H9 (cell line): ENCODE measurements around the gene CARD11. TPM values are rescaled to one million over a fixed set of nuclear protein-coding genes. Genes with fewer than 3 reads are reported as not detected.

Experiments used
- DNase-seq: peaks from one replicate; pipeline ENCODE4 v3.0.0-alpha.2; 2017
- H2AFZ ChIP-seq: one replicate; pipeline ENCODE4 v1.6.1; 2013; ENCODE audit warnings: mild to moderate bottlenecking, low read length, control low read depth, moderate library complexity
- H2AK5ac ChIP-seq: 2 replicates; pipeline ENCODE4 v1.6.1; 2013; ENCODE audit warnings: low read length, control low read depth, mixed read lengths; ENCODE audit not compliant: insufficient read length
- H2BK120ac ChIP-seq: one replicate; pipeline ENCODE4 v1.6.1; 2013; ENCODE audit warnings: low read depth, mild to moderate bottlenecking, low read length, control low read depth, inconsistent platforms; ENCODE audit not compliant: poor library complexity, severe bottlenecking
- H2BK12ac ChIP-seq: 2 replicates; pipeline ENCODE4 v1.6.1; 2013; ENCODE audit warnings: low read length, control low read depth, mixed read lengths, low read depth; ENCODE audit not compliant: insufficient read length
- H2BK15ac ChIP-seq: 2 replicates; pipeline ENCODE4 v1.6.1; 2013; ENCODE audit warnings: low read depth, low read length, control low read depth
- H2BK20ac ChIP-seq: one replicate; pipeline ENCODE4 v1.6.1; 2013; ENCODE audit warnings: low read depth, mild to moderate bottlenecking, low read length, control low read depth, inconsistent platforms; ENCODE audit not compliant: poor library complexity, severe bottlenecking
- H2BK5ac ChIP-seq: 2 replicates; pipeline ENCODE4 v1.6.1; 2013; ENCODE audit warnings: low read length, control low read depth, mixed read lengths; ENCODE audit not compliant: insufficient read length
- H3K14ac ChIP-seq: 2 replicates; pipeline ENCODE4 v1.6.1; 2013; ENCODE audit warnings: low read length, control low read depth; ENCODE audit not compliant: insufficient read depth
- H3K18ac ChIP-seq: 2 replicates; pipeline ENCODE4 v1.6.1; 2013; ENCODE audit warnings: low read depth, mild to moderate bottlenecking, mixed read lengths, low read length, control low read depth; ENCODE audit not compliant: insufficient read length
- H3K23ac ChIP-seq: 2 replicates; pipeline ENCODE4 v1.6.1; 2013; ENCODE audit warnings: low read length, control low read depth, mixed read lengths, low read depth; ENCODE audit not compliant: insufficient read length
- H3K23me2 ChIP-seq: 2 replicates; pipeline ENCODE4 v1.6.1; 2013; ENCODE audit warnings: low read depth, mild to moderate bottlenecking, mixed read lengths, low read length, control low read depth; ENCODE audit not compliant: insufficient read length, poor library complexity, severe bottlenecking
- H3K27ac ChIP-seq: 2 replicates; pipeline ENCODE4 v1.5.1; 2013; ENCODE audit warnings: low read length, control low read depth, mixed read lengths, low read depth; ENCODE audit not compliant: insufficient read length
- H3K27me3 ChIP-seq: 2 replicates; pipeline ENCODE4 v1.6.1; 2013; ENCODE audit warnings: low read length, control low read depth, inconsistent platforms; ENCODE audit not compliant: insufficient read depth
- H3K4ac ChIP-seq: 2 replicates; pipeline ENCODE4 v1.6.1; 2013; ENCODE audit warnings: low read depth, mild to moderate bottlenecking, control low read depth, inconsistent platforms, low read length, moderate library complexity
- H3K4me1 ChIP-seq: 2 replicates; pipeline ENCODE4 v1.6.1; 2013; ENCODE audit warnings: low read length, control low read depth, inconsistent platforms; ENCODE audit not compliant: insufficient read depth
- H3K4me2 ChIP-seq: 2 replicates; pipeline ENCODE4 v1.6.1; 2013; ENCODE audit warnings: low read length, control low read depth, mixed read lengths; ENCODE audit not compliant: insufficient read length, insufficient read depth
- H3K56ac ChIP-seq: 2 replicates; pipeline ENCODE4 v1.6.1; 2013; ENCODE audit warnings: low read depth, mild to moderate bottlenecking, mixed read lengths, low read length, control low read depth; ENCODE audit not compliant: insufficient read length
- H3K79me1 ChIP-seq: 2 replicates; pipeline ENCODE4 v1.6.1; 2013; ENCODE audit warnings: low read depth, mild to moderate bottlenecking, moderate library complexity, low read length, control low read depth, inconsistent platforms; ENCODE audit not compliant: insufficient read depth, poor library complexity, severe bottlenecking
- H3K79me2 ChIP-seq: 2 replicates; pipeline ENCODE4 v1.6.1; 2013; ENCODE audit warnings: low read length, control low read depth, inconsistent platforms; ENCODE audit not compliant: insufficient read depth
- H3K9ac ChIP-seq: 2 replicates; pipeline ENCODE4 v1.6.1; 2013; ENCODE audit warnings: low read length, control low read depth, mixed read lengths; ENCODE audit not compliant: insufficient read length; ENCODE audit errors: extremely low read depth
- H3K9me3 ChIP-seq: one replicate; pipeline ENCODE4 v1.6.1; 2013; ENCODE audit warnings: low read depth, low read length, inconsistent platforms; ENCODE audit not compliant: control insufficient read depth
- H3T11ph ChIP-seq: one replicate; pipeline ENCODE4 v1.6.1; 2013; ENCODE audit warnings: mild to moderate bottlenecking, low read length, control low read depth, inconsistent platforms
- H4K20me1 ChIP-seq: one replicate; pipeline ENCODE4 v1.6.1; 2013; ENCODE audit not compliant: control insufficient read depth, insufficient read length, insufficient read depth
- H4K5ac ChIP-seq: 2 replicates; pipeline ENCODE4 v1.6.1; 2013; ENCODE audit warnings: low read depth, mild to moderate bottlenecking, mixed read lengths, low read length, control low read depth; ENCODE audit not compliant: insufficient read length
- H4K8ac ChIP-seq: replicated peaks from 2 replicates; pipeline ENCODE4 v1.6.1; 2013; ENCODE audit warnings: low read length, control low read depth, mixed read lengths, low read depth; ENCODE audit not compliant: insufficient read length
- H4K91ac ChIP-seq: 2 replicates; pipeline ENCODE4 v1.6.1; 2013; ENCODE audit warnings: low read depth, mild to moderate bottlenecking, moderate library complexity, mixed read lengths, low read length, control low read depth; ENCODE audit not compliant: insufficient read length
- H3K27ac Mint-ChIP-seq, 3 experiments: 2 replicates in 2 of 3; 3 replicates in 1 of 3; pipeline ENCODE4 v1.8.0; 2020 to 2021; ENCODE audit warnings: mixed read lengths in 3 of 3, mild to moderate bottlenecking in 1 of 3, moderate library complexity in 1 of 3
- H3K27me3 Mint-ChIP-seq: 2 replicates; pipeline ENCODE4 v1.8.0; 2021; ENCODE audit warnings: low read depth, mild to moderate bottlenecking, moderate library complexity, mixed read lengths
- H3K36me3 Mint-ChIP-seq, 3 experiments: 2 replicates in 2 of 3; 3 replicates in 1 of 3; pipeline ENCODE4 v1.8.0; 2020 to 2021; ENCODE audit warnings: low read depth in 3 of 3, mixed read lengths in 3 of 3; ENCODE audit not compliant: insufficient read depth in 1 of 3
- H3K4me1 Mint-ChIP-seq, 2 experiments: 2 replicates each; pipeline ENCODE4 v1.8.0; 2020; ENCODE audit warnings: mixed read lengths in 2 of 2
- H3K4me3 Mint-ChIP-seq, 2 experiments: 2 replicates in 1 of 2; 3 replicates in 1 of 2; pipeline ENCODE4 v1.8.0; 2020 to 2021; ENCODE audit warnings: mild to moderate bottlenecking in 2 of 2, mixed read lengths in 2 of 2, moderate library complexity in 1 of 2
- H3K9me3 Mint-ChIP-seq, 2 experiments: 2 replicates in 1 of 2; 3 replicates in 1 of 2; pipeline ENCODE4 v1.8.0; 2020; ENCODE audit warnings: mild to moderate bottlenecking in 2 of 2, mixed read lengths in 2 of 2, moderate library complexity in 1 of 2
- WGBS: extraction: QIAGEN DNeasy Blood & Tissue Kit; methylation state at CpG from one replicate; pipeline ENCODE4 v1.1.7; 2013; ENCODE audit warnings: missing lambda C conversion rate, low lambda C conversion rate, mixed read lengths; ENCODE audit not compliant: insufficient read length; ENCODE audit errors: extremely low coverage; 5-methylcytosine and 5-hydroxymethylcytosine counted together
- total RNA-seq: library from RNA; stranded (reverse); gene quantifications from 2 replicates; pipeline ENCODE4 v1.2.1, GENCODE V29; 2021
- TF ChIP-seq, protein P1 (sequence below): fragments of 200-600 bp; sonication (generic); conservative IDR thresholded peaks from 3 replicates; pipeline ENCODE4 v1.8.0; 2021; ENCODE audit warnings: antibody characterized with exemption, mild to moderate bottlenecking

The CARD11 gene
- total RNA-seq, 1 experiment from 2014 or later, result 20.0 TPM

DNA sequence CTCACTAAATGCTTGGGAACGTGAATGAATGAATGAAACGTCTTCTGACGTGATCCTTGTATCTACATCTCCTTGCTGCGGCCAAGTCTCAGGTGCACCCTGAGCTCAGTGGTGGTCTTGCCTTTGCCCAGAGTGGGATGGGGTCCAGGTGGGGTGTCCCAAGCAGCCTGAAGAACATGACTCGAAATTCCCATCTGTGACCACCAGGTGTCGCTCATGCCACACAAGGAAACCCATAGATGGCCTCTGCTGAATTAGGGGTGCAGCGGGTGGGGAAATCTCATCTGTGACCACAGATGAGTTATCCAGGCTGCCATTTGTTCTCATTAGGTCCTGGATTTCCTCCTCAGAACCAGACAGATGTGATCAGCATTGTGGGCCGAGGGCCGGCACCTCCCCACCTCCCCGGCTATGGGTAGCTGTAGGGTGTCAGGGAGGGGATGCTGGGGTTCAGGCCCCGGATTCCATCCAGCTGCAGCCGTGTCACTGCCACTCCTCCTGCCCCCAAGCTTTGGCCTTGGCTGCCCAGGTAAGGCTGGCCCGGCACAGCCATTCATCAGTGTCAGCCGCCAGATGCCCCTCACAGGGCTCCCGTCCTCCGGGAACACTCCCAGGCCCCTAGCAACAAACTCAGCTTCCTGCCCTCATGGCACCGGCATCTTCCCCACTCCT, 178.5 kb downstream of the CARD11 start:
- no peaks in the 10 kb centered on the region for H3K36me3 Mint-ChIP-seq
- Histone ChIP-seq H3K23me2 (no peaks in the 10 kb centered on the region), H4K20me1 (no peaks in the 10 kb centered on the region), H3K4me2 (no peak overlapping the region), H2BK5ac (no peak overlapping the region), H3K79me1 (no peaks in the 10 kb centered on the region), H3K14ac (no peak overlapping the region), H3K9ac (no peak overlapping the region), H2AK5ac (no peak overlapping the region), H3T11ph (no peak overlapping the region), H2AFZ (no peak overlapping the region), H3K23ac (no peak overlapping the region), H3K27me3 (no peaks in the 10 kb centered on the region), H3K27ac (no peak overlapping the region), H3K56ac (no peak overlapping the region), H4K8ac (no peak overlapping the region), H4K5ac (no peak overlapping the region), H3K79me2 (no peaks in the 10 kb centered on the region), H4K91ac (no peak overlapping the region), H2BK15ac (no peak overlapping the region), H2BK20ac (no peak overlapping the region), H3K4me1 (peaks cover under 1% of the 10 kb centered on the region; the same call in 1 of the 2 replicates), H3K9me3 (no peaks in the 10 kb centered on the region), H2BK12ac (no peak overlapping the region), H3K4ac (no peak overlapping the region), H2BK120ac (no peak overlapping the region), H3K18ac (no peak overlapping the region)
- DNase-seq, result peak; percentile 77
- WGBS, result no CpG with 5 or more reads among the region's 17 CpGs
- no peaks in the 10 kb centered on the region for H3K27me3 Mint-ChIP-seq
- no peaks in the 10 kb centered on the region for H3K9me3 Mint-ChIP-seq
- H3K4me3 Mint-ChIP-seq, result no peak overlapping the region
- peak overlapping the region in 2 of 3 experiments; percentile 47 to 71; a peak in 2 of 7 replicates for H3K27ac Mint-ChIP-seq
- H3K4me1 Mint-ChIP-seq, result peaks cover 15% of the 10 kb centered on the region in 2 experiments
- TF ChIP-seq, protein P1, sequence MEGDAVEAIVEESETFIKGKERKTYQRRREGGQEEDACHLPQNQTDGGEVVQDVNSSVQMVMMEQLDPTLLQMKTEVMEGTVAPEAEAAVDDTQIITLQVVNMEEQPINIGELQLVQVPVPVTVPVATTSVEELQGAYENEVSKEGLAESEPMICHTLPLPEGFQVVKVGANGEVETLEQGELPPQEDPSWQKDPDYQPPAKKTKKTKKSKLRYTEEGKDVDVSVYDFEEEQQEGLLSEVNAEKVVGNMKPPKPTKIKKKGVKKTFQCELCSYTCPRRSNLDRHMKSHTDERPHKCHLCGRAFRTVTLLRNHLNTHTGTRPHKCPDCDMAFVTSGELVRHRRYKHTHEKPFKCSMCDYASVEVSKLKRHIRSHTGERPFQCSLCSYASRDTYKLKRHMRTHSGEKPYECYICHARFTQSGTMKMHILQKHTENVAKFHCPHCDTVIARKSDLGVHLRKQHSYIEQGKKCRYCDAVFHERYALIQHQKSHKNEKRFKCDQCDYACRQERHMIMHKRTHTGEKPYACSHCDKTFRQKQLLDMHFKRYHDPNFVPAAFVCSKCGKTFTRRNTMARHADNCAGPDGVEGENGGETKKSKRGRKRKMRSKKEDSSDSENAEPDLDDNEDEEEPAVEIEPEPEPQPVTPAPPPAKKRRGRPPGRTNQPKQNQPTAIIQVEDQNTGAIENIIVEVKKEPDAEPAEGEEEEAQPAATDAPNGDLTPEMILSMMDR, result peak; percentile 92
